Adipose tissue (tissue), 3 donors: ENCODE results near the gene ALDH16A1. TPM values are rescaled to one million over a fixed set of nuclear protein-coding genes. Genes with fewer than 3 reads are reported as not detected.
"Not testable (repeated sequence)": the region's sequence is repeated elsewhere in the genome, so short reads cannot be mapped to it uniquely, and the experiment has no call there.

Experiments used
- H3K27ac ChIP-seq: one replicate; pipeline ENCODE4 v1.5.1; 2013; ENCODE audit warnings: low read depth, low read length
- WGBS, 3 donors: extraction: QIAGEN DNeasy Blood & Tissue Kit; methylation state at CpG; one replicate each; pipeline ENCODE4 v1.1.7; 2013; 5-methylcytosine and 5-hydroxymethylcytosine counted together
- polyA plus RNA-seq, 3 donors: library from polyadenylated mRNA; stranded (reverse); fragments of 200-250 nt; gene quantifications; one replicate each; pipeline ENCODE4 v1.2.3, GENCODE V29; 2013
- donor health status: healthy with polysubstance abuse.
- donor health status: Bipolar disorder and iron deficiency.
- donor health status: healthy.

The ALDH16A1 gene
- polyA plus RNA-seq, 3 donors = 24.1 to 31.4 (median 29.5) TPM

DNA sequence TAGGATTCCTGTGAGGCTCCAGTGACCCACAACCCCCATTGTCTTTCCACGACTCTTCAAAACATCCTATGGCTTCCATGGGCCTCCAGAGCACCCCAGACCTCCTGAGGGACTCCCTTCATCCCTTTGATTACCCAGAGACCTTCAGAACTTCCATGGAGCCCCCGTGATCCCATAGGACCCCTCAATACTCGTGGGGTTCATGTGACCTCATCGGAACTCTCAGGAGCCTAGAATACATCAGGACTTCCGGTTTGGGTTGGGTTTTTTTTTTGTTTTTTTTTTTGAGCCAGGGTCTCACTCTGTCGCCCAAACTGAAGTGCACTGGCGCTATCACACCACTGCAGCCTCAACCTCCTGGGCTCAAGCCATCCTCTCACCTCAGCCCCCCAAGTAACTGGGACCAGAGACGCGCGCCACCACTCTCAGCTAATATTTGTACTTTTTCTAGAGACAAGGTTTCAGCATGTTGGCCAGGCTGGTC, 774 bp downstream of the ALDH16A1 start:
- peak overlapping the region; percentile 71 for H3K27ac ChIP-seq
- 33 to 41% (median 36%) methylated on average over 10 of the region's 10 CpGs for WGBS, 3 donors

DNA sequence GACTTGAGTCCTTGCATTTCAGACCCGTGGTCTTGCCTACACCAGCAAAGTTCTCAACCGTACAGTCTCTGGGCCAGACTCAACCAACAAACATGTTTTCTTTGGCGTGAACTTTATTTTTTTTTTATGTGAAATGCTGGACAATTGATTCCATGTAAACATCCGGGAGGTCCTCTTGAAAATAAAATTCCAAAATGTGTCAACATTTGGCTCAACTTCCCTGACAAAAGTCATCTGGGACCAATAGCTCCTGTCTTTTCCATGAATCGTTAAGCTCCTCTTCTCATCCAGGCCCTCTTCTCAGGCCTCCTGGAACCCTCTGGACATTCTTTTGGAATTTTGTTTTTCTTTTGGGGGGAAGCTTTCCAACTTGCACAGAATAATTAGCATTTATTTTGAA, 2.7 kb downstream of the ALDH16A1 start:
- WGBS, 3 donors = 48 to 64% (median 59%) methylated on average over 5 of the region's 5 CpGs
- H3K27ac ChIP-seq = no peak overlapping the region

DNA sequence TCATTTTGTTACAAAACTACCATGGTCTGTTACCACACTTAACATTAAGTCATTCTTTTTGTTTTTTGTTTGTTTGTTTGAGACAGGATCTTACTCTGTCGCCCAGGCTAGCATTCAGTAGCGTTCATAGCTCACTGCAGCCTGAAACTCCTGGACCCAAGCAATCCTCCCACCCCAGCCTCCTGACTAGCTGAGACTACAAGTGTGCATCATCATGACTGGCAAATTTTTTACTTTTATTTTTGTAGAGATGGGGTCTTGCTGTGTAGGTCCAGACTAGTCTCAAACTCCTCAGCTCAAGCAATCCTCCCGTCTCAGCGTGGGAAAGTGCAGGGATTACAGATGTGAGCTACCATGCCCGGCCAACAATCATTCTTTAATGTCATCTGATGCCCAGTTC, 3.3 kb downstream of the ALDH16A1 start:
- H3K27ac ChIP-seq = no peak overlapping the region
- WGBS, 3 donors = 62 to 87% (median 71%) methylated on average over 5 of the region's 5 CpGs

DNA sequence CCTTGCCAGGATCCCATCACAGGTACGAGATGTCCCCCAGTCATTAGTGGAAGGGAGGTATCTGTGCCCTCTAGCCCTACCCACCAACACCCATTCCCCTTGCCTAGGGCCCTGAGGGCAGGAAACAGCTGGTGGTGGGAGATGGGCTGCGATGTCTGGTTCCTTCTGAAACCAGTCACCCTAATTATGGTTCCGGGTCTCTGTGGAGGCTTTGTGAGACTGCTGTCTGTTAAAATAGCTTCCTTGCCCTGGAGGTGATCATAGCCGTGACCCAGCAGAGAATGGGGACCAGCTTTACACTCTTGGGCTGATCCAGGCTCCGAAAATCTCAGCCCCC, 5.5 kb downstream of the ALDH16A1 start:
- no peak overlapping the region for H3K27ac ChIP-seq
- WGBS, 3 donors = 84 to 90% (median 87%) methylated on average over 5 of the region's 5 CpGs

DNA sequence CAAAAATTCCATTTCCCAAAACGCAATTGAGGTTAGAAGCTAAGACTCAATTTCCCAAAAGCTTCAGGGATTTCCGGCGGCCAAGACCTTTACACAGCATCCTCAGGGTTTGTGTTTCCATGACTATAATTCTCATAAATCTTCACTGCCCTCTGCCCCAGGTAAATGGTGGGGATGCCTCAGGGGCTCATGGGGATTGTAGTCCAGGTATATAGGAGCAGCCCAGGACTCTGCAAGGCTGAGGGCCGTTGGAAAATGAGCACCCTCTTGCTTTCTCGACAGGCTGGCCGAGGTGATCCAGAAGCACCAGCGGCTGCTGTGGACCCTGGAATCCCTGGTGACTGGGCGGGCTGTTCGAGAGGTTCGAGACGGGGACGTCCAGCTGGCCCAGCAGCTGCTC, 6.4 kb downstream of the ALDH16A1 start:
- 87 to 95% (median 93%) methylated on average over 12 of the region's 12 CpGs for WGBS, 3 donors
- no peak overlapping the region for H3K27ac ChIP-seq

DNA sequence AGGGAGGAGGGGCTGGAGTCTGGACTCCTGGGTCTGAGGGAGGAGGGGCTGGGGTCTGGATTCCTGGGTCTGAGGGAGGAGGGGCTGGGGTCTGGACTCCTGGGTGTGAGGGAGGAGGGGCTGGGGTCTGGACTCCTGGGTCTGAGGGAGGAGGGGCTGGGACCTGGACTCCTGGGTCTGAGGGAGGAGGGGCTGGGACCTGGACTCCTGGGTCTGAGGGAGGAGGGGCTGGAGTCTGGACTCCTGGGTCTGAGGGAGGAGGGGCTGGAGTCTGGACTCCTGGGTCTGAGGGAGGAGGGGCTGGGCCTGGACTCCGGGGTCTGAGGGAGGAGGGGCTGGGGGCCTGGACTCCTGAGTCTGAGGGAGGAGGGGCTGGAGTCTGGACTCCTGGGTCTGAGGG, 8.1 kb downstream of the ALDH16A1 start:
- not testable (repeated sequence) for H3K27ac ChIP-seq

DNA sequence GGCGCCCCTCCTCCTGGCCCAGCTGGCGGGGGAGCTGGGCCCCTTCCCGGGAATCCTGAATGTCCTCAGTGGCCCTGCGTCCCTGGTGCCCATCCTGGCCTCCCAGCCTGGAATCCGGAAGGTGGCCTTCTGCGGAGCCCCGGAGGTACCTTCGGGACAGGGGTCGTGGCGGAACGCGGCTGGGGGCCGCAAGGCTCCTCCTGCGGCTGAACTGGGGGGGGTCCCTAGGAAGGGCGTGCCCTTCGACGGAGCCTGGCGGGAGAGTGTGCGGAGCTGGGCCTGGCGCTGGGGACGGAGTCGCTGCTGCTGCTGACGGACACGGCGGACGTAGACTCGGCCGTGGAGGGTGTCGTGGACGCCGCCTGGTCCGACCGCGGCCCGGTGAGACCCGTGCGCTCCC, 8.6 kb downstream of the ALDH16A1 start:
- H3K27ac ChIP-seq = no peak overlapping the region
- WGBS, 3 donors = 95 to 97% (median 97%) methylated on average over 31 to 37 of the region's 37 CpGs

More for the DNA sequence above, 8.1 kb downstream of the ALDH16A1 start:
- WGBS, 3 donors = 0% methylated on average over 1 of the region's 1 CpG; no CpG with 5 or more reads in 2 of the 3 donors

DNA sequence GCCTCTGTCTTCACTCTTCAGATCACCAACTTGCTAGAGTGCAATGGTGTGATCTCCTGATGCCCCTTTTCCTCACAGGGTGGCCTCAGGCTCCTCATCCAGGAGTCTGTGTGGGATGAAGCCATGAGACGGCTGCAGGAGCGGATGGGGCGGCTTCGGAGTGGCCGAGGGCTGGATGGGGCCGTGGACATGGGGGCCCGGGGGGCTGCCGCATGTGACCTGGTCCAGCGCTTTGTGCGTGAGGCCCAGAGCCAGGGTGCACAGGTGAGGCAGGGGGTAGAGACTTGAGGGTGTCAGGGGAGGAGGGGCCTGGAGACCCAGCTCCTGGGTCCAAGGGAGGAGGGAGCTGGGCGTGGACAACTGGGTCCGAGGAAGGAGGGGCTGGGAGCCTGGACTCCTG, 9.5 kb downstream of the ALDH16A1 start:
- WGBS, 3 donors = 86 to 89% (median 89%) methylated on average over 12 of the region's 12 CpGs
- H3K27ac ChIP-seq = no peak overlapping the region

DNA sequence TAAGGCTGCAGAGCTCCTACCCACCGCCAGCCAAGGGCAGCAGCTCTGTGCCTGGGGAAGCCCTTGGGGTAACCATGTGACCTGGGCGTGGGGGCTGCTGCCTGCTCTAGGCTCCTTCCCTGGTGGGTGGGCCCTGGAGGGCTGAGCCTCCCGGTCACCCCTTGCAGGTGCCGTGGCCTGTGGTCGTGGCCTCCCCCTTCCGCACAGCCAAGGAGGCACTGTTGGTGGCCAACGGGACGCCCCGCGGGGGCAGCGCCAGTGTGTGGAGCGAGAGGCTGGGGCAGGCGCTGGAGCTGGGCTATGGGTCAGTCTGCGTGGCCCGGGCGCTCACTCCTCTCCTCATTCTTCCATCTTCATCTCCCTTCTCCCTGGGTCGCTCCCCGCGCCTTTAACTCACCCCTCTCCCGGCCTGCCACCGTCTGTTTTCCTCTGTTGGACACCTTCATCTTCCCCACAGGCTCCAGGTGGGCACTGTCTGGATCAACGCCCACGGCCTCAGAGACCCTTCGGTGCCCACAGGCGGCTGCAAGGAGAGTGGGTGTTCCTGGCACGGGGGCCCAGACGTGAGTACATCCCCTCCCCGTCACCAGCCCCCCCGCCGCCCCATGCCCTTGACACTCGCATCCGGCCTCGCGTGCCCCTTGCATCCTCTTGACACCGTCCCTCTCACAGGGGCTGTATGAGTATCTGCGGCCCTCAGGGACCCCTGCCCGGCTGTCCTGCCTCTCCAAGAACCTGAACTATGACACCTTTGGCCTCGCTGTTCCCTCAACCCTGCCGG, 11.1 kb downstream of the ALDH16A1 start:
- 90 to 94% (median 94%) methylated on average over 39 of the region's 39 CpGs for WGBS, 3 donors
- no peak overlapping the region for H3K27ac ChIP-seq

DNA sequence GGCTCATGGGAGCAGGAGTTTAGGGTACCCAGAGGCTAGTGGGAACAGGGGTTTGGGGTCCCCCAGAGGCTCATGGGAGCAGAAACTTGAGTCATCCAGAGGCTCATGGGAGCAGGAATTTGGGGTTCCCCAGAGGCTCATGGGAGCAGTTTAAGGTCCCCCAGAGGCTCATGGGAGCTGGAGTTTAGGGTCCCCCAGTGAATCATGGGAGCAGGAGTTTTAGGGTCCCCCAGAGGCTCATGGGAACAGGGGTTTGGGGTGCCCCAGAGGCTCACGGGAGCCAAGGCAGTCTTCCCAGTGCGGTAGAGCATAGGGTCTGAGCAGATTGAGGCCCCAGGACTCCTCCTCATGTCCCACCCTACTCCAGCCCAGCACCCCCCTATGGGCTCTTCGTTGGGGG, 12.3 kb downstream of the ALDH16A1 start:
- H3K27ac ChIP-seq = no peak overlapping the region

DNA sequence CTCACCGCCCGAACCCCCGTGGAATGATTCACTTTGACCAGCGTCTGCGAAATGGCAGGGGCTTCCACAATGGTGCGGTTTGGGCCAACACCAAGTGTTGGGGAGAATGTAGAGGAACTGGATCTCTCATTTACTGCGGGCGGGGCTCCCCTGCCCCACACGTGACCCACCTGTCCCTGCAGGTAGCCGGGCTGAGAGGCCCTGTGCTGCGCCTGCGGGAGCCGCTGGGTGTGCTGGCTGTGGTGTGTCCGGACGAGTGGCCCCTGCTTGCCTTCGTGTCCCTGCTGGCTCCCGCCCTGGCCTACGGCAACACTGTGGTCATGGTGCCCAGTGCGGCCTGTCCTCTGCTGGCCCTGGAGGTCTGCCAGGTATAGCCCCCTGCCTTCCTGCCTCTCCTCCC, 15.2 kb downstream of the ALDH16A1 start:
- 88 to 92% (median 90%) methylated on average over 17 to 19 of the region's 19 CpGs for WGBS, 3 donors
- H3K27ac ChIP-seq = peak overlapping the region; percentile 67

More for the DNA sequence above, 12.3 kb downstream of the ALDH16A1 start:
- 89 to 97% (median 93%) methylated on average over 3 of the region's 3 CpGs for WGBS, 3 donors

DNA sequence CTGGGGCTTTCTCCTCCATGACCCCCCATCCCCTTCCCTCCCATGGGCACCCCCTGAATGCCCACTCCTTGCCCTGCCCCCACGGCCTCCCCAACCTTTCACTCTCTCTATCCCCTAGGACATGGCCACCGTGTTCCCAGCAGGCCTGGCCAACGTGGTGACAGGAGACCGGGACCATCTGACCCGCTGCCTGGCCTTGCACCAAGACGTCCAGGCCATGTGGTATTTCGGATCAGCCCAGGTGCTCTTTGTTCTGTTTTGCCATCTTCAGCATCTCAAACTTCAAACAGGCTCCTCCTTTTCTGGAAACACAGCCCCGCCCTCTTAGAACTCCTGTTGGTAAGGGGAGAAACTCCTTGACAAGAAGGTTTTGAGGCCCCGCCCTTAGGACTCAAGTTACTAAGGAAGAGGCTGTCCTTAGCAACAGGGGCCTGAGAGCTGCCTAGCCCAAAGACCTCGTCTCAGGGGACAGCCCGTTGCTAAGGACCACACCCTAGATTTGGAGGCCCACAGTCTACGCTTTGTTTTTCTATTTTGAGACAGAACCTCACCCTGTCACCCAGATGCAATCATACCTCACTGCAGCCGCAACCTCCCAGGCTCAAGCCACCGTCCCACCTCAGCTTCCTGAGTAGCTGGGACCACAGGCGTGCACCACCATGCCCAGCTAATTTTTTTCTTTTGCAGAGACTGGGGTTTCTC, 15.9 kb downstream of the ALDH16A1 start:
- H3K27ac ChIP-seq = peak overlapping the region; percentile 67
- 41 to 72% (median 43%) methylated on average over 15 of the region's 15 CpGs for WGBS, 3 donors

DNA sequence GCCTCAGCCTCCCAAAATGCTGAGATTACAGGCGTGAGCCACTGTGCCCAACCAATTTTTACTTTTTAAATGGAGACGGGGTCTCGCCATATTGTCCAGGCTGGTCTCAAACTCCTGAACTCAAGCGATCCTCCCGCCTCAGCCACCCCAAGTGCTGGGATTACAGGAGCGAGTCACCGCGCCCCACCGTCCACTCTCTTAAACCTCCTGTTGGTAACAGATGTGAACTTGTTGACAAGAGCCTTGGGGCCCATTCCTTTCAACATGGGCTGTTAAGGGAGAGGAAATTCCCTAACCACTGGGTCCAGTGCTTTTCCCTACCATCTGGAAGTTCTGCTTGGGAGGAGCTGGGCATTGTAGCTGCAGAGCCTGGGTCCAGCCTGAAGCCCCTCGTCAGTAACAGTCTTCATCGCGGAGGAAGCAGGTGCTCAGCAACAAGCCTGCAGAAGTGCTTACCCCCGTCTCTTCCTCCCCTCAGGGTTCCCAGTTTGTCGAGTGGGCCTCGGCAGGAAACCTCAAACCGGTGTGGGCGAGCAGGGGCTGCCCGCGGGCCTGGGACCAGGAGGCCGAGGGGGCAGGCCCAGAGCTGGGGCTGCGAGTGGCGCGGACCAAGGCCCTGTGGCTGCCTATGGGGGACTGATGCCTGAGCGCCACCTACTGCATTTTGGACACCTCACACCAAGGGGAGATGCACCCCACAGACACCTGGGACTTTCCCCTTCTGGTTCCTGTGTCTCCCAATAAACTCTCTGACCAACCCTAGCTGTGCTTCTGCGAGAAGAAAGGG, 17.0 kb downstream of the ALDH16A1 start:
- H3K27ac ChIP-seq = no peak overlapping the region

DNA sequence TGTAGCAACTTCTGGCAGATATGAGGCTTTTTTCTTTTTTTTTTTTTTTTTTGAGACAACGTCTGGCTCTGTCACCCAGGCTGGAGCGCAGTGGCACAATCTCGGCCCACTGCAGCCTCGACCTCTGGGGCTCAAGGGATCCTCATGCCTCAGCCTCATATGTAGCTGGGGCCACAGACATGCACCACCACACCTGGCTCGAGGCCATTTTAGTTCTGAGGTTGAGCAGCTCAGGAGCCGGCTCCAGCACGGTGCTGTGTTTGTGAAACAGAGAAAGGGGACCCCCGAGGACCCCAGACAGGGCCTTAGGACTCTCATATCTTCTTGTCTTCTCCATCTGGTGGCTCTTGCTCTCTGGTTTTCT, 17.6 kb downstream of the ALDH16A1 start:
- WGBS, 3 donors = 43 to 62% (median 57%) methylated on average over 8 of the region's 8 CpGs
- no peak overlapping the region for H3K27ac ChIP-seq

More for the DNA sequence above, 17.0 kb downstream of the ALDH16A1 start:
- WGBS, 3 donors = 58 to 87% (median 67%) methylated on average over 25 of the region's 25 CpGs

DNA sequence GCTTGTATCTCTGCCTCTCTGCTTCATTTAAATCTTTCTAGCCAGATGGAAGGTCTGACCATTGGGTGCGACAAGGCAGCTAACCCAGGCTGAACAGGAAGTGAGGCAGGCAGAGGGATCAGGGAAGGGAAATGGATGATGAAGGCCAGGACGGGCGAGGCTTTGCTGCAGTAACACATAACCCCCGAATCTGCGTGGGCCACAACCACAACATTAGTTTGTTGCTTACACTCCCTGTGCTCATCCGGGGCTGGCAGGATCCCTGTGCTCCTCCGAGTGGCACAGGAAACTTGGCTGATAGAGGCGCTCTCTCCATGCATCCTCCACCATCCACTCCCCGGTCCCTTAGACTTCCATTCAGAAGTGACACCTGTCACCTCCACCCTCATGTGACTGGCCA, 19.9 kb downstream of the ALDH16A1 start:
- no peak overlapping the region for H3K27ac ChIP-seq
- 60 to 75% (median 65%) methylated on average over 9 of the region's 9 CpGs for WGBS, 3 donors

DNA sequence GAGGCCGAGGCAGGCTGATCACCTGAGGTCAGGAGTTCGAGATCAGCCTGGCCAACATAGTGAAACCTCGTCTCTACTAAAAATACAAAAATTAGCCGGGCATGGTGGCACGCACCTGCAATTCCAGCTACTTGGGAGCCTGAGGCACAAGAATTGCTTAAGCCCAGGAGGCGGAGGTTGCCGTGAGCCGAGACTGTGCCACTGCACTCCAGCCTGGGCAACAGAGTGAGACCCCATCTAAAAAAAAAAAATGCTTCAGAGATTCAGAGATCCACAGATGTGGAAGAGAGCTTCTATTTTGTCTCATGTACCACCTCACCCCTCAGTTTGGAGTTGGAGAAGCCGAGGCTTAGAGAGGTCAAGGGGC, 20.5 kb downstream of the ALDH16A1 start:
- H3K27ac ChIP-seq = not testable (repeated sequence)
- 68 to 77% (median 76%) methylated on average over 9 of the region's 9 CpGs for WGBS, 3 donors

DNA sequence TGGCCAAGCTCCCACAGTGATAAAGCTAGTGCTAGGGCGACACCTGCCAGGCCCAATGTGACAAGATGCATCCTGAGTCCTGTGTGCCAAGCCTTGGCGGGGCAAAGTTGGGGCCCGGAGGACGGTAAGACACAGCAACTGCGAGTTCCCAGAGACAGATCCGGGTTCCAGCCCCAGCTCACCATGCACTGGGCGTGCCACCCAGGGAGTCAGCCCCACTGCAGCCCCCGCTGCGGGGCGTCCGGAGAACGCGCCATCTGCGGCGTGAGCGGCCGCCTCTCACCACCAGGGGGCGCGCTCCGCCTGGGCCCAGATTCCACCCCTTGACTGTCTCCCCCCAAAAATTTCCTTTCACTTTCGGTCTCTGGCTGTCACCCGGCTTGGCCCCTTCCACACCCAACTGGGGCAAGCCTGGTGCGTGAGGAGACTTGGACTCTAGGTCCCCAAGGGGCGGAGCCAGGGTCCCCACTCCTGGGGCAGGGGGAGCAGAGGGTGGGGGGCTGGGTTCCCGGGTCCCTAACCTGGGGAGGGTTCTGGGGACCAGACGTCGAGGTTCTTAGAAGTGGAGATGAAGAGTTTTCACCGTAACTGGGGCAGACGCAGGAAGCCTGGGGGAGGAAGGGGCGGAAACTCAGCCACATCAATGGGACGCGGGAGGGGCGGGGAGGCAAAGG, 21.0 kb downstream of the ALDH16A1 start, which contains the start of gene FLT3LG:
FLT3LG (plus strand) TSS at position 348 of the 674 bp plus-strand sequence. CDS start 425 bp downstream, outside the sequence.
- WGBS, 3 donors = 1% methylated on average over 33 of the region's 33 CpGs

DNA sequence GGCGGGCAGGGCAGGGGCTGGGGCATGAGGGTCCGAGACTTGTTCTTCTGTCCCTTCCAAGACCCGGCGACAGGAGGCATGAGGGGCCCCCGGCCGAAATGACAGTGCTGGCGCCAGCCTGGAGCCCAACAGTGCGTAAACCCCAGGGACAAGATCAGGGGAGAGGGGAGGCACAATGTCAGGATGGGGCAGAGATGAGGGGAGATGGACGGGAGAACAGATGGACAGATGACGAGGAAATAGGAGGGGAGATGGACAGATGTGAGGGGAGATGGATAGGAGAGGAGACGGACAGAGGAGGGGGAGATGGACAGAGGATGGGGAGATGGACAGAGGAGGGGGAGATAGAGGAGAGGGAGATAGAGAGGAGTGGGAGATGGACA, 21.5 kb downstream of the ALDH16A1 start:
- 8 to 16% (median 9%) methylated on average over 11 of the region's 11 CpGs for WGBS, 3 donors
- no peak overlapping the region for H3K27ac ChIP-seq

More for the DNA sequence above, 21.0 kb downstream of the ALDH16A1 start, which contains the start of gene FLT3LG:
- H3K27ac ChIP-seq = no peak within 1 kb of the TSS
